ENCODE data around the gene ABHD18.

Gene ABHD18

GRCh38 chr4:128068918-128069317 is 103.7 kb downstream of the ABHD18 start:
- no peak for DNase-seq (ENCODE audit: low spot score)

- DNase-seq (ENCODE audit: low spot score): no peak
Observed at GRCh38 chr4:128076464-128076863, 111.3 kb downstream of the ABHD18 start.

Data from HuH-7 (cell line).